CD14-positive monocyte (primary cell): ENCODE measurements around the gene POLK. TPM values are rescaled to one million over a fixed set of nuclear protein-coding genes. Genes with fewer than 3 reads are reported as not detected.

Experiments
- DNase-seq, 3 donors: peaks; one replicate each; pipeline ENCODE4 v3.0.0-alpha.2; 2011 to 2022
- H2AFZ ChIP-seq: 2 replicates; pipeline ENCODE4 v1.6.0; 2012; ENCODE audit warnings: mild to moderate bottlenecking, low read depth, low read length, inconsistent platforms; ENCODE audit not compliant: insufficient read depth, poor library complexity, severe bottlenecking
- H3K27ac ChIP-seq, 2 donors: 1 replicate in 1 of 2; 2 replicates in 1 of 2; pipeline ENCODE4 v1.5.1; 2012 to 2013; ENCODE audit warnings: low read length in 2 of 2, control low read depth in 1 of 2, inconsistent platforms in 1 of 2, low read depth in 1 of 2, mild to moderate bottlenecking in 1 of 2
- H3K27me3 ChIP-seq, 2 donors: one replicate each; pipeline versions ENCODE4 v1.6.0 to v1.6.1; 2011 to 2013; ENCODE audit warnings: low read length in 2 of 2; ENCODE audit not compliant: control insufficient read depth in 2 of 2, insufficient read depth in 2 of 2
- H3K36me3 ChIP-seq, 2 donors: replicated peaks in 1 of 2; 1 replicate in 1 of 2; 2 replicates in 1 of 2; pipeline versions ENCODE4 v1.5.1 to v1.6.1; 2012 to 2013; ENCODE audit warnings: low read length in 2 of 2, control low read depth in 1 of 2, inconsistent platforms in 1 of 2, mild to moderate bottlenecking in 1 of 2; ENCODE audit not compliant: insufficient read depth in 2 of 2, control insufficient read depth in 1 of 2
- H3K4me1 ChIP-seq, 2 donors: 1 replicate in 1 of 2; 2 replicates in 1 of 2; pipeline versions ENCODE4 v1.5.1 to v1.6.1; 2012 to 2013; ENCODE audit warnings: low read length in 2 of 2, control low read depth in 1 of 2, inconsistent platforms in 1 of 2, mild to moderate bottlenecking in 1 of 2, moderate library complexity in 1 of 2; ENCODE audit not compliant: insufficient read depth in 2 of 2, control insufficient read depth in 1 of 2
- H3K4me2 ChIP-seq: replicated peaks from 2 replicates; pipeline ENCODE3; 2012; ENCODE audit warnings: low read length, moderate library complexity, mild to moderate bottlenecking; ENCODE audit not compliant: poor library complexity, severe bottlenecking; ENCODE audit errors: extremely low read depth
- H3K4me3 ChIP-seq, 3 experiments: fragments of 200-600 bp in 1 of 3; sonication (generic) in 1 of 3; replicated peaks in 1 of 3; 1 replicate in 2 of 3; 2 replicates in 1 of 3; pipeline ENCODE4 v1.5.1; 2011 to 2013; ENCODE audit warnings: low read length in 3 of 3, mild to moderate bottlenecking in 3 of 3, control low read depth in 2 of 3, low read depth in 2 of 3, inconsistent platforms in 1 of 3, moderate library complexity in 1 of 3
- H3K79me2 ChIP-seq: 2 replicates; pipeline ENCODE4 v1.6.0; 2012; ENCODE audit warnings: mild to moderate bottlenecking, control low read depth, inconsistent platforms, low read length, moderate library complexity; ENCODE audit not compliant: insufficient read depth
- H3K9ac ChIP-seq: 2 replicates; pipeline ENCODE4 v1.6.0; 2017; ENCODE audit warnings: low read length, mild to moderate bottlenecking; ENCODE audit not compliant: insufficient read depth, poor library complexity, severe bottlenecking
- H3K9me3 ChIP-seq, 2 donors: replicated peaks in 1 of 2; 1 replicate in 1 of 2; 2 replicates in 1 of 2; pipeline versions ENCODE4 v1.5.1 to v1.6.1; 2012 to 2013; ENCODE audit warnings: low read length in 2 of 2, control low read depth in 1 of 2; ENCODE audit not compliant: control insufficient read depth in 1 of 2, insufficient read depth in 1 of 2
- H4K20me1 ChIP-seq: 2 replicates; pipeline ENCODE4 v1.6.0; 2012; ENCODE audit warnings: mild to moderate bottlenecking, low read length, control low read depth, moderate library complexity; ENCODE audit not compliant: insufficient read depth
- H3K27ac Mint-ChIP-seq, 7 donors: one replicate each; pipeline ENCODE4 v1.8.0; 2020; ENCODE audit warnings: mild to moderate bottlenecking in 7 of 7, mixed read lengths in 7 of 7, moderate library complexity in 6 of 7, inconsistent platforms in 2 of 7
- H3K27me3 Mint-ChIP-seq, 3 donors: one replicate each; pipeline ENCODE4 v1.8.0; 2021 to 2022; ENCODE audit warnings: low read depth in 3 of 3, mild to moderate bottlenecking in 3 of 3, mixed read lengths in 3 of 3, moderate library complexity in 3 of 3, inconsistent platforms in 1 of 3
- H3K36me3 Mint-ChIP-seq, 2 donors: one replicate each; pipeline ENCODE4 v1.8.0; 2020; ENCODE audit warnings: mixed read lengths in 2 of 2, inconsistent platforms in 1 of 2, mild to moderate bottlenecking in 1 of 2
- H3K4me1 Mint-ChIP-seq: one replicate; pipeline ENCODE4 v1.8.0; 2020; ENCODE audit warnings: mild to moderate bottlenecking, mixed read lengths
- H3K4me3 Mint-ChIP-seq, 2 donors: one replicate each; pipeline ENCODE4 v1.8.0; 2020; ENCODE audit warnings: mild to moderate bottlenecking in 2 of 2, mixed read lengths in 2 of 2, moderate library complexity in 1 of 2
- H3K9me3 Mint-ChIP-seq, 7 donors: one replicate each; pipeline ENCODE4 v1.8.0; 2020 to 2022; ENCODE audit warnings: mixed read lengths in 7 of 7, mild to moderate bottlenecking in 6 of 7, moderate library complexity in 6 of 7, inconsistent platforms in 2 of 7
- WGBS: methylation state at CpG from one replicate; pipeline ENCODE4 v1.1.5; 2013; ENCODE audit warnings: missing lambda C conversion rate; ENCODE audit not compliant: insufficient coverage; 5-methylcytosine and 5-hydroxymethylcytosine counted together
- intact Hi-C, 2 donors: fragments of 100-400 bp; cut with micrococcal nuclease; formaldehyde crosslinking; loops; one replicate each; pipeline versions ENCODE4 v1.15.0 to v1.15.1; 2023
- polyA plus RNA-seq, 3 donors: library from polyadenylated mRNA; depleted of rRNA in 1 of 3; unstranded in 2 of 3; stranded (reverse) in 1 of 3; fragments of 300-500 nt in 2 of 3; fragments of >200 nt in 1 of 3; fragmentation: Illumina TruSeq in 2 of 3; gene quantifications; 1 replicate in 2 of 3; 2 replicates in 1 of 3; pipeline ENCODE4 v1.2.3, GENCODE V29; 2012 to 2021
- TF ChIP-seq, protein P1 (sequence below): fragments of 200-600 bp; IDR thresholded peaks from one replicate; pipeline ENCODE4 v1.8.0; 2022; ENCODE audit warnings: antibody characterized with exemption, mild to moderate bottlenecking

The POLK gene
- polyA plus RNA-seq, 3 donors: 18.1 to 27.2 (median 22.3) TPM

DNA sequence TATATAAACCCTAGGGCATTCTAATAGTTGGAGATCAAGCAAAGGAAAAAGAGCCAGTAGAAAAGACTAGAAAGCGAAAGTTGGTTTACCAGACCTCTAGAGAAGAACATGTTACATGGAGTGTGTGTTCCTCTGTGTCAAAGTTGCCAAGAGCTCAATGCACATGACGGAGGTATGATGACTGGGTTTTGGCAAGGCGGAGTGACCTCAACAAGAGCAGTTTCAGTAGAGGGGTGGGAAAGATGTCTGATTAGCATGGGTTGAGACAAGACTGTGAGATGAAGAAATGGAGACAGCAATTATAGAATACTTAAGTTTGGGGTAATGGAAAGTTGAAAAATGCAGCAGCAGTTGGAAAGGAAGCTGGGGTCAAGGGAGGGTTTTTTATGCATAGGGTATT lies 101.2 kb downstream of the POLK start:
- no peaks in the 10 kb centered on the region for H3K9me3 Mint-ChIP-seq
- peaks cover 13% of the 10 kb centered on the region in 2 donors for H3K4me1 ChIP-seq
- H3K36me3 ChIP-seq: no peaks in the 10 kb centered on the region
- intact Hi-C loops: no loop called here
- no peaks in the 10 kb centered on the region for H3K79me2 ChIP-seq
- H3K9me3 ChIP-seq: no peaks in the 10 kb centered on the region
- peaks cover under 1 to 8% of the 10 kb centered on the region in 2 donors for H3K36me3 Mint-ChIP-seq
- peaks cover 13 to 18% (median 18%) of the 10 kb centered on the region in 3 donors for H3K27me3 Mint-ChIP-seq
- H3K4me2 ChIP-seq: no peak overlapping the region
- H3K4me1 Mint-ChIP-seq: peaks cover 17% of the 10 kb centered on the region
- H3K9ac ChIP-seq: no peak overlapping the region
- H2AFZ ChIP-seq: no peak overlapping the region
- no peak for DNase-seq
- peaks cover 5 to 11% of the 10 kb centered on the region in 2 donors for H3K27me3 ChIP-seq
- TF ChIP-seq, protein P1, sequence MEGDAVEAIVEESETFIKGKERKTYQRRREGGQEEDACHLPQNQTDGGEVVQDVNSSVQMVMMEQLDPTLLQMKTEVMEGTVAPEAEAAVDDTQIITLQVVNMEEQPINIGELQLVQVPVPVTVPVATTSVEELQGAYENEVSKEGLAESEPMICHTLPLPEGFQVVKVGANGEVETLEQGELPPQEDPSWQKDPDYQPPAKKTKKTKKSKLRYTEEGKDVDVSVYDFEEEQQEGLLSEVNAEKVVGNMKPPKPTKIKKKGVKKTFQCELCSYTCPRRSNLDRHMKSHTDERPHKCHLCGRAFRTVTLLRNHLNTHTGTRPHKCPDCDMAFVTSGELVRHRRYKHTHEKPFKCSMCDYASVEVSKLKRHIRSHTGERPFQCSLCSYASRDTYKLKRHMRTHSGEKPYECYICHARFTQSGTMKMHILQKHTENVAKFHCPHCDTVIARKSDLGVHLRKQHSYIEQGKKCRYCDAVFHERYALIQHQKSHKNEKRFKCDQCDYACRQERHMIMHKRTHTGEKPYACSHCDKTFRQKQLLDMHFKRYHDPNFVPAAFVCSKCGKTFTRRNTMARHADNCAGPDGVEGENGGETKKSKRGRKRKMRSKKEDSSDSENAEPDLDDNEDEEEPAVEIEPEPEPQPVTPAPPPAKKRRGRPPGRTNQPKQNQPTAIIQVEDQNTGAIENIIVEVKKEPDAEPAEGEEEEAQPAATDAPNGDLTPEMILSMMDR: no peak
- 96% methylated on average over 3 of the region's 3 CpGs for WGBS
- H3K27ac Mint-ChIP-seq: no peak overlapping the region
- no peak overlapping the region for H3K27ac ChIP-seq
- no peak overlapping the region for H3K4me3 Mint-ChIP-seq
- H3K4me3 ChIP-seq: no peak overlapping the region
- no peaks in the 10 kb centered on the region for H4K20me1 ChIP-seq

DNA sequence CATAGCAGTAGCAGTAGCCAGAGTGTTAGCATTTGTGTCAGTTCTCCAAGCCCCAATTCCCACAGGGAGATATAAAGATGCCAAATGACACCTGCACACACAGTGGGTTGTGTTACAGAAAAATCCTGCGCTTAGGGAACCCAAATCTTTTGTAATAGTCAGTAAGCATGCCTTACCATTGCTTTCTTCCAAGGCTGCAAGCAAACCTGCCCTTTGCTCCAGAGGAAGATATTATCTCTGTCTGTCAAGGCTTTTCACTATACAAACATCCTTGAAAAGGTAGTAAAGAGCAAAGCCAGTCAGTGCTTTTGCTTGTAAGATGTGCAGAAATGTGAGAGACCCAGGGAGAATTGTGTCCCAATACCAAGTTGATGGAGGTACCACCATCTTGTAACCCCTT lies 102.5 kb downstream of the POLK start:
- Mint-ChIP-seq H3K4me1 (peaks cover 17% of the 10 kb centered on the region), H3K4me3 (no peak overlapping the region), H3K36me3 (peaks cover 0 to 8% of the 10 kb centered on the region in 2 donors), H3K27me3 (peaks cover 13 to 18% (median 18%) of the 10 kb centered on the region in 3 donors), H3K27ac (no peak overlapping the region), H3K9me3 (peaks cover 0 to 2% (median 0%) of the 10 kb centered on the region in 7 donors)
- Histone ChIP-seq H4K20me1 (no peaks in the 10 kb centered on the region), H3K9ac (no peak overlapping the region), H3K9me3 (no peaks in the 10 kb centered on the region), H2AFZ (no peak overlapping the region), H3K4me3 (no peak overlapping the region), H3K27ac (no peak overlapping the region), H3K79me2 (no peaks in the 10 kb centered on the region), H3K27me3 (peaks cover 5 to 11% of the 10 kb centered on the region in 2 donors), H3K36me3 (no peaks in the 10 kb centered on the region), H3K4me2 (no peak overlapping the region), H3K4me1 (peaks cover 13% of the 10 kb centered on the region in 2 donors)
- intact Hi-C loops: no loop called here
- no peak for DNase-seq
- TF ChIP-seq, protein P1: no peak
- no CpG with 5 or more reads among the region's 1 CpG for WGBS
